ENCODE measurements around the gene VTI1A. TPM values are rescaled to one million over a fixed set of nuclear protein-coding genes. Genes with fewer than 3 reads are reported as not detected.

The VTI1A gene
- total RNA-seq, 2 donors from 2014 or later, result 71.6 to 139 TPM

DNA sequence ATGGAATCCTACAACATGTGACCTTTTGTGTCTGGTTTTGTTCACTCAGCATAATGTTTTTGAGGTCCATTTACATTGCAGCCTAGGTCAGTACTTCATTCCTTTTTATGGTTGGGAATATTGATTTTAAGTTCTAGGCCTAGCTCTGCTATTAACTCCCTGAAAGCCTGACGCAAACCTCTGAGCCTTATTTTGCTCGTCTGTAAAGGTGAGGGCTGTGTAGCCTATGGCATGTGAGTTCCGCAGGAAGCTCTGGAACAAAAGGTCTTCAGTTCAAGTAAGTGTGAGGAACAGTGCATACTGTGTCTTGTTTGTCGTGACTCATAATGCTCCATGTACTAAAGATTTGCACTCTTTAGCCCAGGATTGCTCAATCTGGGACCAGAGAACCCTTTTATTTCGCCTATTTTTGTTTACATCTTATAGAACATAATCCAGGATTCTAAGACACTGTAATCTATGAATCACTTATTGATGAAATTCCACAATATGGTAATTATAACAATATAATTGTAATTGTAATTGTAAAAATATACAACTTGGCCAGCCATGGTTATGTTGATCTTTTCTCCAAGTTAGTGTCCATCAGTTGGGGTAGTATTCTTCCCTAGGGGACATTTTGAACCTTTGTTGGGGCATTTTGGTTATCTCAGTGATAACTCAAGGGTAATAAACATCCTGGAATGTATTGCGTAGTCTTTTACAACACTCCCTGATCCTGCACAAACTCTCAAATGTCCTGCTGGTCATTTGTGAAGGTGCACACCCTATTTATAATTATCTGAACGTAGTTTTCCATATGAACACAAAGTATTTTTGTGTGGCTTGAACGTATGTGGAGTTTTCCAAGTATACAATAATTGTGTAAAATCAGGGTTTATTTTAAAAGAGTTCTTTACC is 184.7 kb downstream of the VTI1A start:
- H3K27me3 ChIP-seq (replicated peaks; ENCODE audit: insufficient read depth), result no peaks in the 10 kb centered on the region
- H3K36me3 ChIP-seq, result no peaks in the 10 kb centered on the region
- ATAC-seq (ENCODE audit: insufficient number of reproducible peaks, low FRiP score, low read depth) (no peak), DNase-seq (ENCODE audit: low spot score) (no peak)
- no peak overlapping the region for H3K4me3 ChIP-seq
- TF ChIP-seq, protein P1, sequence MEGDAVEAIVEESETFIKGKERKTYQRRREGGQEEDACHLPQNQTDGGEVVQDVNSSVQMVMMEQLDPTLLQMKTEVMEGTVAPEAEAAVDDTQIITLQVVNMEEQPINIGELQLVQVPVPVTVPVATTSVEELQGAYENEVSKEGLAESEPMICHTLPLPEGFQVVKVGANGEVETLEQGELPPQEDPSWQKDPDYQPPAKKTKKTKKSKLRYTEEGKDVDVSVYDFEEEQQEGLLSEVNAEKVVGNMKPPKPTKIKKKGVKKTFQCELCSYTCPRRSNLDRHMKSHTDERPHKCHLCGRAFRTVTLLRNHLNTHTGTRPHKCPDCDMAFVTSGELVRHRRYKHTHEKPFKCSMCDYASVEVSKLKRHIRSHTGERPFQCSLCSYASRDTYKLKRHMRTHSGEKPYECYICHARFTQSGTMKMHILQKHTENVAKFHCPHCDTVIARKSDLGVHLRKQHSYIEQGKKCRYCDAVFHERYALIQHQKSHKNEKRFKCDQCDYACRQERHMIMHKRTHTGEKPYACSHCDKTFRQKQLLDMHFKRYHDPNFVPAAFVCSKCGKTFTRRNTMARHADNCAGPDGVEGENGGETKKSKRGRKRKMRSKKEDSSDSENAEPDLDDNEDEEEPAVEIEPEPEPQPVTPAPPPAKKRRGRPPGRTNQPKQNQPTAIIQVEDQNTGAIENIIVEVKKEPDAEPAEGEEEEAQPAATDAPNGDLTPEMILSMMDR (IDR thresholded peaks at IDR 0.05), result no peak
- no peak overlapping the region for H3K27ac ChIP-seq
- H3K4me1 ChIP-seq (ENCODE audit: control insufficient read depth in 1 of 2, low read depth in 2 of 2), result peaks cover 0 to 11% of the 10 kb centered on the region in 2 donors
- H3K9me3 ChIP-seq, result no peaks in the 10 kb centered on the region

DNA sequence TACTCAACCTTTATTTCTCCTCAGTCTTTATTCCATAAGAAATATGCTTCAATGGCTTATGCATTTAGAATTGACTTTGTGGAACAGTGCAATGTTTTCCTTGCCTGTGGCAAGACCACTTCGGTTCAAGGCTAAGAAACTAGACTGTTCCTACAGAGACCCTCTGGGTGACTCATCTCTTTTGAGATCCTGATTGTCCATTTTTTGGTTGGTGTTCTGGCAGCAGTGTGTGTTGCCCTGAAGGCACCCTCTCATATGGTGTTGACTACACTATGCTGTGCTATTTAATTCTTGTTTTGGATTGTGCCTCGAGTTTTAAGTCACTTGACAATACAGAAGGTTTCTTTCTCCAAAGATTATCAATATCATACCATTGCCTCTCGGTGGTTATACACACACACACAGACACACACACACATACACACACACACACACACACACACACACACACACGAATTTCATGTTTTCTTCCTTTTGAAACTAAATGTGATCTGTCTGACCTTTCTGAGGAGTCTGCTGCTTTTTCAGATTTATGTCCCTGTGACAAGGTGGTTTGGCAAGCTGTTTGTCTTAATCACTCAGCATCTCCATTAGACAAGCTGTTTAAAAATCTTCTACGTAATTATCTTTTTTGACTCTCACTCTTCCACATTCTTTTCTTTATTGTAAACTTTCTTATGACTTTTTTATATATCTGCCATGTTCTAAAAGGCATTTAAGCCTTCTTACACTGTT is 187.2 kb downstream of the VTI1A start:
- TF ChIP-seq, protein P1 (IDR thresholded peaks at IDR 0.05), result no peak
- no peaks in the 10 kb centered on the region for H3K36me3 ChIP-seq
- H3K4me3 ChIP-seq, result no peak overlapping the region
- no peaks in the 10 kb centered on the region for H3K9me3 ChIP-seq
- H3K4me1 ChIP-seq (ENCODE audit: control insufficient read depth in 1 of 2, low read depth in 2 of 2), result peaks cover 0 to 11% of the 10 kb centered on the region in 2 donors
- H3K27ac ChIP-seq, result no peak overlapping the region
- H3K27me3 ChIP-seq (replicated peaks; ENCODE audit: insufficient read depth), result no peaks in the 10 kb centered on the region
- ATAC-seq (ENCODE audit: insufficient number of reproducible peaks, low FRiP score, low read depth), result no peak
- DNase-seq (ENCODE audit: low spot score), result no peak

DNA sequence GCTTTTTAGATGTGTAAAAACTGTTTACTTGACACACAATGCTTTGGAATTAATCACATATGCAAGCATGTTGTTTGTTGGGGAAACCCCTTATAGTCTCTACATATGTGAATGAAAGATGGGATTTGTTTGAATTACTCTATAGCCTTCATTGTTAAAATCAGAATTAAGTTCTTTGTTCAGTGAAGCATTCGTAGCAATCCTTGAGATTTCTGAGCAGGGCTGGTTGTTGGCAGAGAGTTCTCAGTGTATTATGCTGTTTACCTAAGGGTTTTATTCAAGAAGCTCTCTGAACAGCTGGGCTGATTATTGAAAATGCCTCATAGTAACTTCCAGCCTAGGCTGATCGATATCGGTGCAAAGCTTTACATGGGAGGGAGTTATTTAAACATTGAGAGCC is 190.9 kb downstream of the VTI1A start:
- DNase-seq (ENCODE audit: low spot score), result no peak
- H3K36me3 ChIP-seq, result no peaks in the 10 kb centered on the region
- no peaks in the 10 kb centered on the region for H3K9me3 ChIP-seq
- TF ChIP-seq, protein P1 (IDR thresholded peaks at IDR 0.05), result no peak
- no peaks in the 10 kb centered on the region for H3K27me3 ChIP-seq (replicated peaks; ENCODE audit: insufficient read depth)
- no peak overlapping the region for H3K27ac ChIP-seq
- H3K4me1 ChIP-seq (ENCODE audit: control insufficient read depth in 1 of 2, low read depth in 2 of 2), result peaks cover 0 to 11% of the 10 kb centered on the region in 2 donors
- no peak overlapping the region for H3K4me3 ChIP-seq
- no peak for ATAC-seq (ENCODE audit: insufficient number of reproducible peaks, low FRiP score, low read depth)

DNA sequence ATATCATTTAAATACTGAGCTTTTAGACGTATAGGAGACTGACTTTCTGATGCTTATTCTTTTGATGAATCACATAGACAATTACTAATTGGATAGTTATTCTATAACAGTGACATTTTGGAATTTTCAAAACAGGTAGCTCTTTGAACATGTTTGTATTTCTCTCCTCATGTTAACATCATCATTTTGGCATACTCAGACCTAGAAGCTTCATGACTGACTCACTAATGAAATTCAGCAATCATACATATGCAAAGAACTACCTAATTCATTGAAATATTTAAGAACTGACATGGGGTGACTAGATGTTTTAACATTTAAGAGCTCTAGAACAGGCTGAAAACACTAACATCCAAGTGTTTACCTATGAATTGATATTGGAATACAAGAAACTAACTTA is 192.3 kb downstream of the VTI1A start:
- Histone ChIP-seq H3K27ac (no peak overlapping the region), H3K4me3 (no peak overlapping the region), H3K9me3 (no peaks in the 10 kb centered on the region), H3K27me3 (replicated peaks; ENCODE audit: insufficient read depth) (no peaks in the 10 kb centered on the region), H3K36me3 (no peaks in the 10 kb centered on the region), H3K4me1 (ENCODE audit: control insufficient read depth in 1 of 2, low read depth in 2 of 2) (no peaks in the 10 kb centered on the region)
- DNase-seq (ENCODE audit: low spot score) (no peak), ATAC-seq (ENCODE audit: insufficient number of reproducible peaks, low FRiP score, low read depth) (no peak)
- TF ChIP-seq, protein P1 (IDR thresholded peaks at IDR 0.05), result no peak

DNA sequence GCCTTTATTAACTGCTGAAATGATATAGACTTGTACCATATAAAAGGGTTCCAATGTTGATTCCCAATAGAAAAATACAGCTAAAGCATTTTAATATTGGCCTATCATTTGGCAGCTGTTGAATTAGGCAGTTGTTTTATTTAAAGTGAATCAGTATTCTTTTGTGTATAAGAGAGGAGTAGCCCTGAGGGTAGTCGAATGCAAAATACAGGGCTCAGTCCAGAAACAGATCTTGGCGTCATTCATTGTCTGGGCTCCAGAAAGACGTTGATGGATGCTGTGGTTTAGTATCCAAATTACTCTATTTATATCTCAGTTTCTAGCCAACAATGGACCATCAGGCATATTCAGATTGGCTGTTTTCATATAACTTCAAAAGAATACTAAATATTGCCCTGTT is 193.6 kb downstream of the VTI1A start:
- TF ChIP-seq, protein P1 (IDR thresholded peaks at IDR 0.05), result no peak
- H3K4me3 ChIP-seq, result no peak overlapping the region
- no peaks in the 10 kb centered on the region for H3K4me1 ChIP-seq (ENCODE audit: control insufficient read depth in 1 of 2, low read depth in 2 of 2)
- no peaks in the 10 kb centered on the region for H3K27me3 ChIP-seq (replicated peaks; ENCODE audit: insufficient read depth)
- no peak for ATAC-seq (ENCODE audit: insufficient number of reproducible peaks, low FRiP score, low read depth)
- no peaks in the 10 kb centered on the region for H3K9me3 ChIP-seq
- no peak overlapping the region for H3K27ac ChIP-seq
- no peaks in the 10 kb centered on the region for H3K36me3 ChIP-seq
- no peak for DNase-seq (ENCODE audit: low spot score)

Data from thoracic aorta (tissue), 2 donors.